MCF 10A (cell line): Measurements from ENCODE around the gene TMEM164. TPM values are rescaled to one million over a fixed set of nuclear protein-coding genes. Genes with fewer than 3 reads are reported as not detected.

Source experiments
- BruUV-seq: library from RNA; stranded (reverse); fragments of 400-500 nt; replicated peaks from 2 replicates; lab custom pipeline; 2021; lab: Mats Ljungman, UMichigan
- CTCF ChIA-PET: fragments of 300-600 bp; sonication (Branson Sonifier 250); formaldehyde crosslinking; extraction: SDS; loops from one replicate; lab custom pipeline; 2021; ENCODE audit warnings: antibody characterized with exemption, inconsistent platforms; lab: Yijun Ruan, JAX
- POLR2A ChIA-PET: fragments of 300-600, 350-650 bp; sonication (Branson Sonifier 250); formaldehyde crosslinking; extraction: SDS; loops from one replicate; lab custom pipeline; 2020; ENCODE audit warnings: antibody characterized with exemption, inconsistent platforms; lab: Yijun Ruan, JAX
- DNase-seq: peaks from one replicate; pipeline ENCODE4 v3.0.0-alpha.2; 2018; ENCODE audit not compliant: unreplicated experiment
- H3K27ac Mint-ChIP-seq: one replicate; pipeline ENCODE4 v1.8.0; 2022; ENCODE audit warnings: mild to moderate bottlenecking, low read depth, mixed read lengths; ENCODE audit not compliant: unreplicated experiment
- H3K27me3 Mint-ChIP-seq: one replicate; pipeline ENCODE4 v1.8.0; 2022; ENCODE audit warnings: mixed read lengths; ENCODE audit not compliant: insufficient read depth, unreplicated experiment
- H3K36me3 Mint-ChIP-seq: one replicate; pipeline ENCODE4 v1.8.0; 2022; ENCODE audit warnings: mild to moderate bottlenecking, moderate library complexity, mixed read lengths; ENCODE audit not compliant: insufficient read depth, unreplicated experiment
- H3K4me1 Mint-ChIP-seq: one replicate; pipeline ENCODE4 v1.8.0; 2022; ENCODE audit warnings: mixed read lengths; ENCODE audit not compliant: insufficient read depth, unreplicated experiment
- H3K4me3 Mint-ChIP-seq: one replicate; pipeline ENCODE4 v1.8.0; 2022; ENCODE audit warnings: mild to moderate bottlenecking, moderate library complexity, mixed read lengths; ENCODE audit not compliant: unreplicated experiment
- H3K9me3 Mint-ChIP-seq: one replicate; pipeline ENCODE4 v1.8.0; 2022; ENCODE audit warnings: mixed read lengths; ENCODE audit not compliant: unreplicated experiment
- intact Hi-C: fragments of 100-400 bp; cut with micrococcal nuclease; formaldehyde crosslinking; loops from 2 replicates; pipeline ENCODE4 v1.14.1; 2022
- total RNA-seq: library from RNA; stranded (reverse); gene quantifications from 2 replicates; pipeline ENCODE4 v1.2.3, GENCODE V29; 2022
- TF ChIP-seq, protein P1 (sequence below): fragments of 200-600 bp; IDR thresholded peaks from one replicate; pipeline ENCODE4 v1.8.0; 2022; ENCODE audit warnings: antibody characterized with exemption, mild to moderate bottlenecking; ENCODE audit not compliant: unreplicated experiment

The TMEM164 gene
- total RNA-seq, 1 experiment from 2014 or later, result 39.2 TPM

DNA sequence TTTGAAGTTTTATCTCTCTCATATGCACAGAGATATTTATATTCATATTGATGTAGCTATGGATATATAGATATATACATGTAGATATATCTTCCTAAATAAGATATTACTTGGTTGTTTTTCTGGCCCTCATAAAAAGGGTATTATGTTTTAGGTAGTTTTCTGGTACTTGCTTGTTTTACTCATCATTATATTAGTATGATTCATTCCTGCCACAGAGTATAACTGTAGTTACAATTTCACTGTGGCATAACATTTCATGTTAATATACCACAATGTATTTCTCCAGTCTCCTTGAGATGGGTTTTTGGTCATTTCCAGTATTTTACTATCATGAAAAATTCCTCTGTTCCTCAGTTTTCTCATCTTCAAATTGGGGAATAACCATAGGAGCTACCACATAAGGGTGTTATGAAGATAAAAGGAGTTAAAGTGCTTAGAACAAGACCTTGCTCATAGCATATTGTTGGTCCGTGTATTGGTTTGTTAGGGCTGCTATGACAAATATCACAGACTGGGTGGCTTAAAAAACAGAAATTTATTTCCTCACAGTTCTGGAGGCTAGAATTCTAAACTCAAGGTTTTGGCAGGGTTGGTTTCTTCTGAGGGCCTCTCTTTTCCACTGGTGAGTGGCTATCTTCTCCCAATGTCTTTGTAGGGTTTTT, 129.7 kb downstream of the TMEM164 start:
- no peak for DNase-seq
- Mint-ChIP-seq H3K4me3 (no peak overlapping the region), H3K27ac (no peak overlapping the region), H3K36me3 (peaks cover 19% of the 10 kb centered on the region), H3K27me3 (peaks cover 42% of the 10 kb centered on the region), H3K4me1 (no peaks in the 10 kb centered on the region), H3K9me3 (no peaks in the 10 kb centered on the region)
- POLR2A ChIA-PET, result no interaction called here
- BruUV-seq, result no TSS peak
- intact Hi-C loops, result no loop called here
- TF ChIP-seq, protein P1, sequence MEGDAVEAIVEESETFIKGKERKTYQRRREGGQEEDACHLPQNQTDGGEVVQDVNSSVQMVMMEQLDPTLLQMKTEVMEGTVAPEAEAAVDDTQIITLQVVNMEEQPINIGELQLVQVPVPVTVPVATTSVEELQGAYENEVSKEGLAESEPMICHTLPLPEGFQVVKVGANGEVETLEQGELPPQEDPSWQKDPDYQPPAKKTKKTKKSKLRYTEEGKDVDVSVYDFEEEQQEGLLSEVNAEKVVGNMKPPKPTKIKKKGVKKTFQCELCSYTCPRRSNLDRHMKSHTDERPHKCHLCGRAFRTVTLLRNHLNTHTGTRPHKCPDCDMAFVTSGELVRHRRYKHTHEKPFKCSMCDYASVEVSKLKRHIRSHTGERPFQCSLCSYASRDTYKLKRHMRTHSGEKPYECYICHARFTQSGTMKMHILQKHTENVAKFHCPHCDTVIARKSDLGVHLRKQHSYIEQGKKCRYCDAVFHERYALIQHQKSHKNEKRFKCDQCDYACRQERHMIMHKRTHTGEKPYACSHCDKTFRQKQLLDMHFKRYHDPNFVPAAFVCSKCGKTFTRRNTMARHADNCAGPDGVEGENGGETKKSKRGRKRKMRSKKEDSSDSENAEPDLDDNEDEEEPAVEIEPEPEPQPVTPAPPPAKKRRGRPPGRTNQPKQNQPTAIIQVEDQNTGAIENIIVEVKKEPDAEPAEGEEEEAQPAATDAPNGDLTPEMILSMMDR, result no peak
- CTCF ChIA-PET, result interaction anchor here (0.6 kb wide), 1 partner anchor 1112 kb away, joined by 3 read pairs; no protein-coding TSS in a partner anchor

DNA sequence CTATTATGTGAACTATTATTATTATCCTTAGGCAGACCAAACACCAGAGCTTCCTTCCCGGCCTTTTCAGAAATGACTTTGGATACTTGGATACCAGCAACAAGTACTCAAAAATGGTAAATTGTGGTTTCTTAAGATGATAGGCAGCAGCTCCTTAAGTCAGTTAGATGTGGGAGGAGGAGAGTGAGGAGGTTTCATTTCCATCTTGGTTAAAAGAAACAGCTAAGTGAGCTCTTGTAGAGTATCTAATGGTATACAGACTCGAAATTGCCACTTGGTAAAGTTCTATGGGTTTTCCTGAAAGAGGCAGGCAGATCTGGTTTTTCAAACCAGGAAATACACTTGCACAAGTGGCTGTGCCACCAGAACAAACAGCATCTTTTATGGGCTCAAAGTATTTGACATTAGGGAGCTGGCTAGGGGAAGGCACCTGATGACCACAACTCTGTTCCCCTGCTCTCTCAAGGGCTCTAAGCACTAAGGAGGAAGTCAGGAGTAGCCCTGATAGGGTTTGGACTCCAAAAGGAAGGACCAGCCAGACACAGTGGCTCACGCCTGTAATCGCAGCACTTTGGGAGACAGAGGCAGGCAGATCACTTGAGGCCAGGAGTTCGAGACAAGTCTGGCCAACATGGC, 130.9 kb downstream of the TMEM164 start:
- intact Hi-C loops, result no loop called here

GRCh38 chrX:110135618-110136017, 132.7 kb downstream of the TMEM164 start:
- no TSS peak for BruUV-seq
- H3K9me3 Mint-ChIP-seq, result no peaks in the 10 kb centered on the region

More for the DNA sequence above, 130.9 kb downstream of the TMEM164 start:
- no peak overlapping the region for H3K27ac Mint-ChIP-seq
- TF ChIP-seq, protein P1, result no peak
- H3K4me3 Mint-ChIP-seq, result no peak overlapping the region
- POLR2A ChIA-PET, result interaction anchor here (0.5 to 1.0 kb wide), 2 partner anchors 8 to 18 kb away, joined by 3 read pairs; no protein-coding TSS in a partner anchor
- no peaks in the 10 kb centered on the region for H3K9me3 Mint-ChIP-seq
- no TSS peak for BruUV-seq
- peaks cover 32% of the 10 kb centered on the region for H3K27me3 Mint-ChIP-seq
- DNase-seq, result no peak
- no peaks in the 10 kb centered on the region for H3K4me1 Mint-ChIP-seq
- CTCF ChIA-PET, result interaction anchor here (0.7 kb wide), 2 partner anchors 8 to 21 kb away, joined by 3 read pairs; no protein-coding TSS in a partner anchor
- H3K36me3 Mint-ChIP-seq, result peaks cover 19% of the 10 kb centered on the region

GRCh38 chrX:110136136-110136535, 133.2 kb downstream of the TMEM164 start:
- Mint-ChIP-seq H3K4me1 (no peaks in the 10 kb centered on the region), H3K27ac (no peak overlapping the region), H3K27me3 (peaks cover 22% of the 10 kb centered on the region), H3K4me3 (no peak overlapping the region), H3K9me3 (peaks cover 2% of the 10 kb centered on the region), H3K36me3 (peaks cover 19% of the 10 kb centered on the region)
- ChIA-PET CTCF (interaction anchor here (0.6 to 1.3 kb wide), 4 partner anchors 9 to 349 kb away, joined by 3 to 4 read pairs (median 3); no protein-coding TSS in a partner anchor), POLR2A (no interaction called here)
- no peak for DNase-seq
- BruUV-seq, result no TSS peak
- TF ChIP-seq, protein P1, result no peak
- intact Hi-C loops, result no loop called here

More at GRCh38 chrX:110135618-110136017, 132.7 kb downstream of the TMEM164 start:
- TF ChIP-seq, protein P1, result no peak
- ChIA-PET POLR2A (no interaction called here), CTCF (interaction anchor here (1.3 kb wide), 1 partner anchor 10 kb away, joined by 3 read pairs; no protein-coding TSS in a partner anchor)
- H3K4me3 Mint-ChIP-seq, result no peak overlapping the region
- H3K27ac Mint-ChIP-seq, result no peak overlapping the region
- peaks cover 19% of the 10 kb centered on the region for H3K36me3 Mint-ChIP-seq
- peaks cover 26% of the 10 kb centered on the region for H3K27me3 Mint-ChIP-seq
- intact Hi-C loops, result no loop called here
- no peaks in the 10 kb centered on the region for H3K4me1 Mint-ChIP-seq
- DNase-seq, result no peak
